Gastrocnemius medialis (tissue), 4 donors: ENCODE measurements around the gene ARHGEF33. TPM values are rescaled to one million over a fixed set of nuclear protein-coding genes. Genes with fewer than 3 reads are reported as not detected.

ENCODE experiments used
- ATAC-seq, 2 donors: fragments of 150-250 bp; one replicate each; pipeline ENCODE4 v1.9.1; 2016
- DNase-seq, 2 donors: peaks; one replicate each; pipeline ENCODE4 v3.0.0-alpha.2; 2019
- H3K27ac ChIP-seq, 4 donors: fragments of 200-600 bp; sonication (generic); 1 replicate in 1 of 4; 2 replicates in 3 of 4; pipeline ENCODE4 v1.5.1; 2016 to 2018; ENCODE audit warnings: mild to moderate bottlenecking in 2 of 4, moderate library complexity in 1 of 4
- H3K27me3 ChIP-seq, 3 donors: fragments of 200-600 bp; sonication (generic) in 2 of 3; 1 replicate in 1 of 3; 2 replicates in 2 of 3; pipeline versions ENCODE4 v1.5.1 to v1.6.0; 2016 to 2019; ENCODE audit warnings: mild to moderate bottlenecking in 1 of 3, moderate library complexity in 1 of 3
- H3K36me3 ChIP-seq, 2 donors: fragments of 200-600 bp; sonication (generic) in 1 of 2; one replicate each; pipeline ENCODE4 v1.5.1; 2017 to 2018
- H3K4me1 ChIP-seq, 2 donors: fragments of 200-600 bp; sonication (generic) in 1 of 2; one replicate each; pipeline ENCODE4 v1.5.1; 2016 to 2017; ENCODE audit warnings: mild to moderate bottlenecking in 2 of 2
- H3K4me3 ChIP-seq, 4 donors: fragments of 200-600 bp; sonication (generic) in 3 of 4; 1 replicate in 1 of 4; 2 replicates in 3 of 4; pipeline ENCODE4 v1.5.1; 2016 to 2019; ENCODE audit warnings: mild to moderate bottlenecking in 2 of 4
- H3K9me3 ChIP-seq, 3 donors: fragments of 200-600 bp; sonication (generic) in 2 of 3; 1 replicate in 1 of 3; 2 replicates in 2 of 3; pipeline ENCODE4 v1.5.1; 2016 to 2019
- POLR2A ChIP-seq, 2 donors: fragments of 450-650 bp; IDR thresholded peaks; one replicate each; pipeline ENCODE4 v1.6.1; 2017; ENCODE audit warnings: antibody characterized with exemption in 2 of 2, mild to moderate bottlenecking in 2 of 2, moderate library complexity in 2 of 2
- in situ Hi-C, 4 donors: fragments of 200-750 bp; cut with MboI; loops; one replicate each; pipeline versions ENCODE4 v1.15.0 to v1.8.0; 2017; ENCODE audit warnings: low sequenced_read_pairs in 4 of 4
- intact Hi-C: fragments of 100-400 bp; cut with DNase I; formaldehyde crosslinking; loops from one replicate; pipeline ENCODE4 v1.15.1; 2023; ENCODE audit warnings: low total_unique reads
- total RNA-seq, 4 donors: library from RNA; depleted of rRNA; stranded (reverse); fragments of >200 nt; gene quantifications; one replicate each; pipeline versions ENCODE4 v1.1.0 to v1.2.3, GENCODE V29; 2016
- TF ChIP-seq, protein P1 (sequence below), 5 experiments: fragments of 450-650 bp in 3 of 5; fragments of 200-600 bp in 2 of 5; sonication (generic) in 2 of 5; IDR thresholded peaks in 4 of 5; conservative IDR thresholded peaks in 1 of 5; 1 replicate in 4 of 5; 2 replicates in 1 of 5; pipeline ENCODE4 v1.5.1; 2016 to 2019; ENCODE audit warnings: antibody characterized with exemption in 5 of 5, mild to moderate bottlenecking in 3 of 5, moderate library complexity in 3 of 5

Gene ARHGEF33
- total RNA-seq, 4 donors from 2014 or later: 0.07 to 4.5 (median 0.52) TPM; not detected in 1

DNA sequence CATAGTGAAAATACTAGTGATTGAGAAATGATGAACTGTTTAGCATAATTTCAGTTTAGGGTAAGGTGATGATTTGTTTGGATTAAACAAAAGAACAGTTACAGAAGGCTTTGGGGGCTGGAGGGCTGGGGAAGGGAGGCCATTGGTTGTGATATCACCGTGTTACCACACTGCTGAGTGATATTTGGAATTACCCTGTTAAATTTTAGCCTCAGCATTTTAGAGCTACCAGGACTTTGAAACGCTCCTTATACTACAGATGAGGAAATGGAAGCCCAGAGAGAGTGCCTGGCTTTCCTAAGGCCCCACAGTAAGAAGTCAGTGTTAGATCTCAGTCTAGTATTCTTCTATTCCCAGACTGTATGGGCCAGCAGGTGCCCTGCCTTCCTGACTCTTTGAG, 15.6 kb downstream of the ARHGEF33 start:
- H3K4me3 ChIP-seq: no peak overlapping the region
- peaks cover 0 to 8% of the 10 kb centered on the region in 2 donors for H3K4me1 ChIP-seq
- DNase-seq (no peak), ATAC-seq (no peak)
- intact Hi-C loops (no loop called here), in situ Hi-C loops (no loop called here)
- no peaks in the 10 kb centered on the region for H3K9me3 ChIP-seq
- H3K27me3 ChIP-seq: no peaks in the 10 kb centered on the region
- H3K36me3 ChIP-seq: no peaks in the 10 kb centered on the region
- TF ChIP-seq, protein P1, sequence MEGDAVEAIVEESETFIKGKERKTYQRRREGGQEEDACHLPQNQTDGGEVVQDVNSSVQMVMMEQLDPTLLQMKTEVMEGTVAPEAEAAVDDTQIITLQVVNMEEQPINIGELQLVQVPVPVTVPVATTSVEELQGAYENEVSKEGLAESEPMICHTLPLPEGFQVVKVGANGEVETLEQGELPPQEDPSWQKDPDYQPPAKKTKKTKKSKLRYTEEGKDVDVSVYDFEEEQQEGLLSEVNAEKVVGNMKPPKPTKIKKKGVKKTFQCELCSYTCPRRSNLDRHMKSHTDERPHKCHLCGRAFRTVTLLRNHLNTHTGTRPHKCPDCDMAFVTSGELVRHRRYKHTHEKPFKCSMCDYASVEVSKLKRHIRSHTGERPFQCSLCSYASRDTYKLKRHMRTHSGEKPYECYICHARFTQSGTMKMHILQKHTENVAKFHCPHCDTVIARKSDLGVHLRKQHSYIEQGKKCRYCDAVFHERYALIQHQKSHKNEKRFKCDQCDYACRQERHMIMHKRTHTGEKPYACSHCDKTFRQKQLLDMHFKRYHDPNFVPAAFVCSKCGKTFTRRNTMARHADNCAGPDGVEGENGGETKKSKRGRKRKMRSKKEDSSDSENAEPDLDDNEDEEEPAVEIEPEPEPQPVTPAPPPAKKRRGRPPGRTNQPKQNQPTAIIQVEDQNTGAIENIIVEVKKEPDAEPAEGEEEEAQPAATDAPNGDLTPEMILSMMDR (IDR thresholded peaks at IDR 0.05 in 4 of 5, conservative IDR thresholded peaks at IDR 0.05 in 1 of 5): no peak
- TF ChIP-seq POLR2A (IDR thresholded peaks at IDR 0.05): no peak
- H3K27ac ChIP-seq: no peak overlapping the region

DNA sequence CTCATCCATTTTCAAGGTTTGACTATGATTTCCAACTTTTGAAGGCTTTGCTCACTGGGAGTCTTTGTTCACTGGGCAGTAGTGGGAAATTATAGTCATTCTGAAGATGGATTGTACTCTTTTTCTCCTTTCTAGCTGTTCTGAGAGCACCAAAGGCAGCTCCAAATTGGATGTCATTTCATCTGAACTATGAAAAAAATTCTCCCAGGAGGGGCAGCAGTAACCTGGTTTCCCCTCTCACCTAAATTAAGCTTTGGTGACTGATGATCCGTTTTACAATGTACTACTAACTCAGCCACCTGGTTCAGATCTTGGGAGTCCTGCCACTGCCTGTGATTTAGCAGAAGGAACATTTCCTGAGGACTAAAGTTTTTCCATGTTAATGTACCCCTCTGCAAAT, 17.6 kb downstream of the ARHGEF33 start:
- intact Hi-C loops: no loop called here
- DNase-seq (no peak), ATAC-seq (no peak)
- H3K27ac ChIP-seq: no peak overlapping the region
- no peaks in the 10 kb centered on the region for H3K36me3 ChIP-seq
- H3K27me3 ChIP-seq: no peaks in the 10 kb centered on the region
- in situ Hi-C loops: no loop called here
- H3K4me1 ChIP-seq: peaks cover 0 to 15% of the 10 kb centered on the region in 2 donors
- H3K4me3 ChIP-seq: no peak overlapping the region
- TF ChIP-seq POLR2A (IDR thresholded peaks at IDR 0.05): no peak
- TF ChIP-seq, protein P1 (IDR thresholded peaks at IDR 0.05 in 4 of 5, conservative IDR thresholded peaks at IDR 0.05 in 1 of 5): no peak
- H3K9me3 ChIP-seq: no peaks in the 10 kb centered on the region

DNA sequence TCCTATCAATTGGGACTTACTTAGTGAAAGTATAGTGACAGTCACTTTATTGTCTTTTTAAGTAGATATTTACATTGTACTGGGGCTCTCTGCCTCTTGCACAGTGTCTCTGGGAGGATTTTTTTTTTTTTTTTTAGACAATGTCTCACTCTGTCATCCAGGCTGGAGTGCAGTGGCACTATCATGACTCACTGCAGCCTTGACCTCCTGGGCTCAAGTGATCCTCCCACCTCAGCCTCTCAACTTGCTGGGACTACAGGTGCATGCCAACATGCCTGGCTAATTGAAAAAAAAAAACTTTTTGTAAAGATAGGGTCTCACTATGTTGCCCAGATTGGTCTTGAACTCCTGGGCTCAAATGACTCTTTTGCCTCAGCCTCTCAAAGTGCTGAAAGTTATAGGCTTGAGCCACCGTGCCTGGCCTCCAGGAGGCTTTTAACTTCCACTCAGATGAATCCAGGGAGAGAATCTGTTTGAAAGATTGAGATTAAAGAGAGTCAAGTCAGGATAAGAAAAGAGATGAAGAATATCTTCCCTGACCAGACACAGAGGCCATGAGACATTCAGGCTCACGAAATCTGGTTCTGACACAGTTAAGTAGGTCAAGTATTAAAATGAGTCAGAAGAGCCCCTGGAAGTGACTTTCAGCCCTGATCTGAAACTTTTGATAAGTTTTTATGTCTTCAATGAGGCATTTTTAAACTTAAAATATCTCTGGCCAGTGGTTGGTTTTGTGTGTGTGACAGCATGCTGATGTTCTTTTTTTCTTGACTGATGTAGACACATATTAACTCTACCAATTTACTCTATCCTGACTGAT, 18.3 kb downstream of the ARHGEF33 start:
- Histone ChIP-seq H3K36me3 (no peaks in the 10 kb centered on the region), H3K9me3 (no peaks in the 10 kb centered on the region), H3K4me1 (peaks cover 0 to 17% of the 10 kb centered on the region in 2 donors), H3K4me3 (no peak overlapping the region), H3K27me3 (no peaks in the 10 kb centered on the region), H3K27ac (no peak overlapping the region)
- TF ChIP-seq, protein P1 (IDR thresholded peaks at IDR 0.05 in 4 of 5, conservative IDR thresholded peaks at IDR 0.05 in 1 of 5): no peak
- no peak for TF ChIP-seq POLR2A (IDR thresholded peaks at IDR 0.05)
- no peak for DNase-seq
- in situ Hi-C loops (no loop called here), intact Hi-C loops (no loop called here)
- no peak for ATAC-seq

DNA sequence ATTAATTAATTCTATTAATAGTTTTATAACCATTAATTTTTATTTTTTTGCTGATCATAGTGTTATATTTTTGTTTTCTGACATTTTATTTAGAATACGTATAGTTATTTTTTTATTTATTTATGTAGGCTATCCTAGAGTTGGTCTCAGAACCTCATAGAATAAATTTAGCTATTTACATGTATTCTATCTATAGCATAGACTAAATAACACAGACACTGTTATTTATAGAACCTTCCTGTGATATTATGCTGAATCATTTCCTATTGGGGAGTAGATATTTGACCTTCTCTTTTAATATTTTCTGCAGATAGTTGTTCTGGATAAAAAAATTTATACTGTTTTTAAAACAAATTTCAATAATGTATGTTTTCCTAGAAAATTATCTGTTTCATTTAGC, 20.2 kb downstream of the ARHGEF33 start:
- no peak for DNase-seq

More for the DNA sequence above, 20.2 kb downstream of the ARHGEF33 start:
- no peaks in the 10 kb centered on the region for H3K36me3 ChIP-seq
- no peak for ATAC-seq
- no peaks in the 10 kb centered on the region for H3K9me3 ChIP-seq
- no peak overlapping the region for H3K27ac ChIP-seq
- H3K4me3 ChIP-seq: no peak overlapping the region
- TF ChIP-seq, protein P1 (IDR thresholded peaks at IDR 0.05 in 4 of 5, conservative IDR thresholded peaks at IDR 0.05 in 1 of 5): no peak
- no peak for TF ChIP-seq POLR2A (IDR thresholded peaks at IDR 0.05)
- intact Hi-C loops (no loop called here), in situ Hi-C loops (no loop called here)
- H3K27me3 ChIP-seq: no peaks in the 10 kb centered on the region
- peaks cover 0 to 17% of the 10 kb centered on the region in 2 donors for H3K4me1 ChIP-seq
